ENCODE data around the gene DHX34.
A peak's percentile ranks its signal among the peaks of the same experiment; 100 is the strongest.
"Not testable (repeated sequence)": the region's sequence is repeated elsewhere in the genome, so short reads cannot be mapped to it uniquely, and the experiment has no call there.

The DHX34 gene

GRCh38 chr19:47331931-47332547, 17.1 kb upstream of the DHX34 start, which contains the start of gene C5AR2:
Gene C5AR2, plus strand, starts transcription at chr19:47332175. Its CDS starts 8,625 bp downstream, at chr19:47340800.
- no peak for DNase-seq

GRCh38 chr19:47336765-47337718, 12.1 kb upstream of the DHX34 start:
- not testable (repeated sequence) for DNase-seq

GRCh38 chr19:47339196-47339880, 9.8 kb upstream of the DHX34 start:
- no peak for DNase-seq

GRCh38 chr19:47340477-47341208, 8.5 kb upstream of the DHX34 start:
- DNase-seq: no peak

- DNase-seq: no peak
These were observed 7.4 kb upstream of the DHX34 start for GRCh38 chr19:47341734-47342133.

GRCh38 chr19:47343194-47343802, 5.8 kb upstream of the DHX34 start:
- no peak for DNase-seq

GRCh38 chr19:47344425-47344824, 4.7 kb upstream of the DHX34 start:
- DNase-seq: no peak

GRCh38 chr19:47346024-47346423, 3.1 kb upstream of the DHX34 start:
- not testable (repeated sequence) for DNase-seq

- no peak for DNase-seq
These were observed 1.5 kb downstream of the DHX34 start for GRCh38 chr19:47350630-47351029.

GRCh38 chr19:47351548-47351947, 2.4 kb downstream of the DHX34 start:
- DNase-seq: peak; percentile 8

GRCh38 chr19:47352095-47352494, 3.0 kb downstream of the DHX34 start:
- no peak for DNase-seq

GRCh38 chr19:47353307-47353712, 4.2 kb downstream of the DHX34 start:
- DNase-seq: no peak

GRCh38 chr19:47356900-47357299, 7.8 kb downstream of the DHX34 start:
- no peak for DNase-seq

- no peak for DNase-seq
These were observed 8.9 kb downstream of the DHX34 start for GRCh38 chr19:47357788-47358680.

GRCh38 chr19:47358936-47359335, 9.8 kb downstream of the DHX34 start:
- no peak for DNase-seq

- no peak for DNase-seq
These were observed 13.2 kb downstream of the DHX34 start for GRCh38 chr19:47362321-47362720.

GRCh38 chr19:47363758-47364531, 14.8 kb downstream of the DHX34 start:
- no peak for DNase-seq

GRCh38 chr19:47365455-47365854, 16.3 kb downstream of the DHX34 start:
- DNase-seq: not testable (repeated sequence)

- DNase-seq: no peak
These were observed 21.0 kb downstream of the DHX34 start for GRCh38 chr19:47370045-47370611.

- no peak for DNase-seq
These were observed 22.1 kb downstream of the DHX34 start for GRCh38 chr19:47371261-47371660.
